ENCODE results near the gene BAZ2B.

- TF ChIP-seq EP300 (IDR thresholded peaks at IDR 0.05) = no peak
- no peak for TF ChIP-seq CTCF (IDR thresholded peaks at IDR 0.05)
- TF ChIP-seq POLR2A (IDR thresholded peaks at IDR 0.05) = no peak
Observed at GRCh38 chr2:159614534-159615366, 1.6 kb downstream of the BAZ2B start.

Data from sigmoid colon (tissue), 4 donors.